ENCODE data around the gene BCDIN3D.
"Not testable (repeated sequence)": the region's sequence is repeated elsewhere in the genome, so short reads cannot be mapped to it uniquely, and the experiment has no call there.

The BCDIN3D gene

GRCh38 chr12:49875115-49875720 is 32.3 kb upstream of the BCDIN3D start:
- Histone ChIP-seq H3K4me1 (ENCODE audit: insufficient read depth, low read length) (no peaks in the 10 kb centered on the region), H3K9me3 (ENCODE audit: low read length) (no peaks in the 10 kb centered on the region), H3K27ac (ENCODE audit: low read depth, low read length) (no peak overlapping the region), H3K36me3 (ENCODE audit: insufficient read depth, low read length) (no peaks in the 10 kb centered on the region), H3K4me3 (ENCODE audit: low read depth in 1 of 2, low read length in 2 of 2) (no peak overlapping the region), H3K27me3 (ENCODE audit: control insufficient read depth in 1 of 2, insufficient read depth in 2 of 2, low read length in 2 of 2) (no peaks in the 10 kb centered on the region), H3K9ac (ENCODE audit: low read length) (no peak overlapping the region)

- H3K27me3 ChIP-seq (ENCODE audit: control insufficient read depth in 1 of 2, insufficient read depth in 2 of 2, low read length in 2 of 2), result no peaks in the 10 kb centered on the region
- H3K4me1 ChIP-seq (ENCODE audit: insufficient read depth, low read length), result no peaks in the 10 kb centered on the region
- H3K4me3 ChIP-seq (ENCODE audit: low read depth in 1 of 2, low read length in 2 of 2), result no peak overlapping the region
- no peaks in the 10 kb centered on the region for H3K9me3 ChIP-seq (ENCODE audit: low read length)
- H3K36me3 ChIP-seq (ENCODE audit: insufficient read depth, low read length), result no peaks in the 10 kb centered on the region
- no peak overlapping the region for H3K9ac ChIP-seq (ENCODE audit: low read length)
- no peak overlapping the region for H3K27ac ChIP-seq (ENCODE audit: low read depth, low read length)
Observed at GRCh38 chr12:49874142-49874897, 31.4 kb upstream of the BCDIN3D start.

GRCh38 chr12:49873361-49873934 is 30.5 kb upstream of the BCDIN3D start:
- peaks cover 2% of the 10 kb centered on the region for H3K4me1 ChIP-seq (ENCODE audit: insufficient read depth, low read length)
- H3K9me3 ChIP-seq (ENCODE audit: low read length), result no peaks in the 10 kb centered on the region
- no peaks in the 10 kb centered on the region for H3K36me3 ChIP-seq (ENCODE audit: insufficient read depth, low read length)
- H3K4me3 ChIP-seq (ENCODE audit: low read depth in 1 of 2, low read length in 2 of 2), result no peak overlapping the region
- no peaks in the 10 kb centered on the region for H3K27me3 ChIP-seq (ENCODE audit: control insufficient read depth in 1 of 2, insufficient read depth in 2 of 2, low read length in 2 of 2)
- H3K27ac ChIP-seq (ENCODE audit: low read depth, low read length), result no peak overlapping the region
- no peak overlapping the region for H3K9ac ChIP-seq (ENCODE audit: low read length)

GRCh38 chr12:49872781-49873181 is 29.9 kb upstream of the BCDIN3D start:
- H3K27me3 ChIP-seq (ENCODE audit: control insufficient read depth in 1 of 2, insufficient read depth in 2 of 2, low read length in 2 of 2), result no peaks in the 10 kb centered on the region

GRCh38 chr12:49872381-49872780 is 29.5 kb upstream of the BCDIN3D start:
- Histone ChIP-seq H3K9ac (ENCODE audit: low read length) (no peak overlapping the region), H3K4me1 (ENCODE audit: insufficient read depth, low read length) (peaks cover 13% of the 10 kb centered on the region), H3K27ac (ENCODE audit: low read depth, low read length) (no peak overlapping the region), H3K4me3 (ENCODE audit: low read depth in 1 of 2, low read length in 2 of 2) (no peak overlapping the region), H3K9me3 (ENCODE audit: low read length) (no peaks in the 10 kb centered on the region), H3K36me3 (ENCODE audit: insufficient read depth, low read length) (no peaks in the 10 kb centered on the region), H3K27me3 (ENCODE audit: control insufficient read depth in 1 of 2, insufficient read depth in 2 of 2, low read length in 2 of 2) (no peaks in the 10 kb centered on the region)

More at GRCh38 chr12:49872781-49873181, 29.9 kb upstream of the BCDIN3D start:
- H3K27ac ChIP-seq (ENCODE audit: low read depth, low read length), result no peak overlapping the region
- peaks cover 9% of the 10 kb centered on the region for H3K4me1 ChIP-seq (ENCODE audit: insufficient read depth, low read length)
- H3K36me3 ChIP-seq (ENCODE audit: insufficient read depth, low read length), result no peaks in the 10 kb centered on the region
- no peaks in the 10 kb centered on the region for H3K9me3 ChIP-seq (ENCODE audit: low read length)
- H3K9ac ChIP-seq (ENCODE audit: low read length), result no peak overlapping the region
- no peak overlapping the region for H3K4me3 ChIP-seq (ENCODE audit: low read depth in 1 of 2, low read length in 2 of 2)

GRCh38 chr12:49871811-49872251 is 28.9 kb upstream of the BCDIN3D start:
- not testable (repeated sequence) for H3K9ac ChIP-seq (ENCODE audit: low read length); H3K27ac ChIP-seq (ENCODE audit: low read depth, low read length); H3K9me3 ChIP-seq (ENCODE audit: low read length); H3K27me3 ChIP-seq (ENCODE audit: control insufficient read depth in 1 of 2, insufficient read depth in 2 of 2, low read length in 2 of 2); H3K36me3 ChIP-seq (ENCODE audit: insufficient read depth, low read length); H3K4me3 ChIP-seq (ENCODE audit: low read depth in 1 of 2, low read length in 2 of 2)
- peaks cover 17% of the 10 kb centered on the region for H3K4me1 ChIP-seq (ENCODE audit: insufficient read depth, low read length)

- Histone ChIP-seq H3K27me3 (ENCODE audit: control insufficient read depth in 1 of 2, insufficient read depth in 2 of 2, low read length in 2 of 2) (no peaks in the 10 kb centered on the region), H3K4me3 (ENCODE audit: low read depth in 1 of 2, low read length in 2 of 2) (no peak overlapping the region), H3K36me3 (ENCODE audit: insufficient read depth, low read length) (no peaks in the 10 kb centered on the region), H3K9me3 (ENCODE audit: low read length) (no peaks in the 10 kb centered on the region), H3K27ac (ENCODE audit: low read depth, low read length) (no peak overlapping the region), H3K4me1 (ENCODE audit: insufficient read depth, low read length) (peaks cover 17% of the 10 kb centered on the region), H3K9ac (ENCODE audit: low read length) (no peak overlapping the region)
Observed at GRCh38 chr12:49871263-49871561, 28.3 kb upstream of the BCDIN3D start.

GRCh38 chr12:49870501-49871262 is 27.8 kb upstream of the BCDIN3D start:
- H3K27me3 ChIP-seq (ENCODE audit: control insufficient read depth in 1 of 2, insufficient read depth in 2 of 2, low read length in 2 of 2), result no peaks in the 10 kb centered on the region
- H3K4me1 ChIP-seq (ENCODE audit: insufficient read depth, low read length), result peaks cover 17% of the 10 kb centered on the region
- no peaks in the 10 kb centered on the region for H3K36me3 ChIP-seq (ENCODE audit: insufficient read depth, low read length)
- H3K9me3 ChIP-seq (ENCODE audit: low read length), result no peaks in the 10 kb centered on the region
- no peak overlapping the region for H3K4me3 ChIP-seq (ENCODE audit: low read depth in 1 of 2, low read length in 2 of 2)
- H3K9ac ChIP-seq (ENCODE audit: low read length), result no peak overlapping the region
- no peak overlapping the region for H3K27ac ChIP-seq (ENCODE audit: low read depth, low read length)

- Histone ChIP-seq H3K4me3 (ENCODE audit: low read depth in 1 of 2, low read length in 2 of 2) (no peak overlapping the region), H3K27ac (ENCODE audit: low read depth, low read length) (no peak overlapping the region), H3K36me3 (ENCODE audit: insufficient read depth, low read length) (no peaks in the 10 kb centered on the region), H3K4me1 (ENCODE audit: insufficient read depth, low read length) (peaks cover 17% of the 10 kb centered on the region), H3K9me3 (ENCODE audit: low read length) (no peaks in the 10 kb centered on the region), H3K9ac (ENCODE audit: low read length) (no peak overlapping the region), H3K27me3 (ENCODE audit: control insufficient read depth in 1 of 2, insufficient read depth in 2 of 2, low read length in 2 of 2) (no peaks in the 10 kb centered on the region)
Observed at GRCh38 chr12:49869816-49870500, 27.1 kb upstream of the BCDIN3D start.

- Histone ChIP-seq H3K27ac (ENCODE audit: low read depth, low read length) (no peak overlapping the region), H3K9me3 (ENCODE audit: low read length) (no peaks in the 10 kb centered on the region), H3K36me3 (ENCODE audit: insufficient read depth, low read length) (no peaks in the 10 kb centered on the region), H3K27me3 (ENCODE audit: control insufficient read depth in 1 of 2, insufficient read depth in 2 of 2, low read length in 2 of 2) (no peaks in the 10 kb centered on the region), H3K4me1 (ENCODE audit: insufficient read depth, low read length) (peaks cover 17% of the 10 kb centered on the region), H3K4me3 (ENCODE audit: low read depth in 1 of 2, low read length in 2 of 2) (no peak overlapping the region), H3K9ac (ENCODE audit: low read length) (no peak overlapping the region)
Observed at GRCh38 chr12:49868952-49869815, 26.3 kb upstream of the BCDIN3D start.

Data from muscle layer of colon (tissue), 2 donors.